ENCODE results near the gene SNTG2. TPM values are rescaled to one million over a fixed set of nuclear protein-coding genes. Genes with fewer than 3 reads are reported as not detected.

Gene SNTG2
- total and polyA plus RNA-seq, 2 donors (not counting 1 experiment from before 2014, with no cell fraction given): 0.06 TPM; not detected in 1

DNA sequence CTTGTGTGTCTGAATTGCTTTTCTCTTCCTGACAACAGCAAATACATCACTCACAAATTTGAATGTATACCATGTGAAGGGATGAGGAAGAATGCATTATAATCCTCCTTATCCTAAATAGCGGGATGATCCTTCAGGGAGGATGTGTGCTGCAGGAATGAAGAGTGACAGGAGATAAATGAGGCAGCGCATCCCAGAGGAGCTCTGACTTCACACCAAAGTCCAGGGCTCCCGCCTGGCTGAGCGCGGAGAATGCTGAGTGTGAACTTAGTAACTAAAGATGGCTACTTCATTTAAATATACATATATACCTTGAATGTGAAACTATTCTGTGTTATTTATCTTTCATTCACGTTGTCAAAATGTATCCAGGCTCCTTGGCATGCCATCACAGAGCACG, 317.4 kb downstream of the SNTG2 start:
- Histone ChIP-seq H3K9ac (ENCODE audit: insufficient read depth, low read length) (no peak overlapping the region), H3K79me2 (ENCODE audit: control insufficient read depth, insufficient read depth, low read length) (no peaks in the 10 kb centered on the region), H3K27me3 (ENCODE audit: control insufficient read depth, insufficient read depth, low read length) (no peaks in the 10 kb centered on the region), H4K20me1 (ENCODE audit: control insufficient read depth, extremely low read depth, insufficient read depth, low read length) (no peaks in the 10 kb centered on the region), H3K9me3 (ENCODE audit: control insufficient read depth, insufficient read depth, low read depth, low read length) (no peaks in the 10 kb centered on the region), H3K4me3 (replicated peaks in 1 of 4; ENCODE audit: control extremely low read depth in 1 of 4, insufficient read depth in 1 of 4, low read depth in 3 of 4, low read length in 4 of 4) (no peak overlapping the region), H2AFZ (ENCODE audit: low read length) (no peak overlapping the region), H3K27ac (ENCODE audit: insufficient read depth, low read length) (no peak overlapping the region), H3K36me3 (ENCODE audit: control insufficient read depth, insufficient read depth, low read length) (no peaks in the 10 kb centered on the region), H3K4me1 (ENCODE audit: control insufficient read depth, extremely low read depth, insufficient read depth, low read length) (no peaks in the 10 kb centered on the region), H3K4me2 (ENCODE audit: extremely low read depth, insufficient read depth, low read length) (no peak overlapping the region)
- DNase-seq (ENCODE audit: low read depth in 2 of 2): no peak
- TF ChIP-seq CTCF (conservative IDR thresholded peaks at IDR 0.05 in 1 of 2, IDR thresholded peaks at IDR 0.05 in 1 of 2; ENCODE audit: low read depth in 1 of 2, low read length in 2 of 2) (no peak), EZH2 (IDR thresholded peaks at IDR 0.05; ENCODE audit: low read length, missing control alignments) (no peak)

- Histone ChIP-seq H3K79me2 (ENCODE audit: control insufficient read depth, insufficient read depth, low read length) (no peaks in the 10 kb centered on the region), H3K4me1 (ENCODE audit: control insufficient read depth, extremely low read depth, insufficient read depth, low read length) (no peaks in the 10 kb centered on the region), H4K20me1 (ENCODE audit: control insufficient read depth, extremely low read depth, insufficient read depth, low read length) (no peaks in the 10 kb centered on the region), H3K4me2 (ENCODE audit: extremely low read depth, insufficient read depth, low read length) (no peak overlapping the region), H3K9me3 (ENCODE audit: control insufficient read depth, insufficient read depth, low read depth, low read length) (no peaks in the 10 kb centered on the region), H3K4me3 (replicated peaks in 1 of 4; ENCODE audit: control extremely low read depth in 1 of 4, insufficient read depth in 1 of 4, low read depth in 3 of 4, low read length in 4 of 4) (no peak overlapping the region), H3K36me3 (ENCODE audit: control insufficient read depth, insufficient read depth, low read length) (no peaks in the 10 kb centered on the region), H3K9ac (ENCODE audit: insufficient read depth, low read length) (no peak overlapping the region), H3K27me3 (ENCODE audit: control insufficient read depth, insufficient read depth, low read length) (no peaks in the 10 kb centered on the region), H2AFZ (ENCODE audit: low read length) (no peak overlapping the region), H3K27ac (ENCODE audit: insufficient read depth, low read length) (no peak overlapping the region)
- DNase-seq (ENCODE audit: low read depth in 2 of 2): no peak
- TF ChIP-seq CTCF (conservative IDR thresholded peaks at IDR 0.05 in 1 of 2, IDR thresholded peaks at IDR 0.05 in 1 of 2; ENCODE audit: low read depth in 1 of 2, low read length in 2 of 2) (no peak), EZH2 (IDR thresholded peaks at IDR 0.05; ENCODE audit: low read length, missing control alignments) (no peak)
Measured at GRCh38 chr2:1269812-1270211, 319.2 kb downstream of the SNTG2 start.

GRCh38 chr2:1272835-1273234, 322.2 kb downstream of the SNTG2 start:
- no peak overlapping the region for H3K9ac ChIP-seq (ENCODE audit: insufficient read depth, low read length)
- H3K36me3 ChIP-seq (ENCODE audit: control insufficient read depth, insufficient read depth, low read length): no peaks in the 10 kb centered on the region
- DNase-seq (ENCODE audit: low read depth in 2 of 2): no peak
- H4K20me1 ChIP-seq (ENCODE audit: control insufficient read depth, extremely low read depth, insufficient read depth, low read length): no peaks in the 10 kb centered on the region
- H3K27me3 ChIP-seq (ENCODE audit: control insufficient read depth, insufficient read depth, low read length): no peaks in the 10 kb centered on the region
- no peaks in the 10 kb centered on the region for H3K79me2 ChIP-seq (ENCODE audit: control insufficient read depth, insufficient read depth, low read length)
- no peak overlapping the region for H3K27ac ChIP-seq (ENCODE audit: insufficient read depth, low read length)
- no peaks in the 10 kb centered on the region for H3K4me1 ChIP-seq (ENCODE audit: control insufficient read depth, extremely low read depth, insufficient read depth, low read length)
- TF ChIP-seq CTCF (conservative IDR thresholded peaks at IDR 0.05 in 1 of 2, IDR thresholded peaks at IDR 0.05 in 1 of 2; ENCODE audit: low read depth in 1 of 2, low read length in 2 of 2) (no peak), EZH2 (IDR thresholded peaks at IDR 0.05; ENCODE audit: low read length, missing control alignments) (no peak)
- no peak overlapping the region for H3K4me3 ChIP-seq (replicated peaks in 1 of 4; ENCODE audit: control extremely low read depth in 1 of 4, insufficient read depth in 1 of 4, low read depth in 3 of 4, low read length in 4 of 4)
- H3K4me2 ChIP-seq (ENCODE audit: extremely low read depth, insufficient read depth, low read length): no peak overlapping the region
- H3K9me3 ChIP-seq (ENCODE audit: control insufficient read depth, insufficient read depth, low read depth, low read length): no peaks in the 10 kb centered on the region
- no peak overlapping the region for H2AFZ ChIP-seq (ENCODE audit: low read length)
